Natural killer cell (primary cell): Measurements from ENCODE around the gene CUL1. TPM values are rescaled to one million over a fixed set of nuclear protein-coding genes. Genes with fewer than 3 reads are reported as not detected.

Experiments
- ATAC-seq, 3 donors: fragments of 150-1000 bp in 2 of 3; fragments of 200-7000 bp in 1 of 3; cut with Tn5 transposase; 1 replicate in 1 of 3; 2 replicates in 2 of 3; pipeline ENCODE4 v1.10.0; 2021; ENCODE audit warnings: mild to moderate bottlenecking in 2 of 3, moderate library complexity in 2 of 3
- DNase-seq, 2 donors: peaks; one replicate each; pipeline versions ENCODE4 v3.0.0 to v3.0.0-alpha.2; 2013 to 2021; ENCODE audit warnings: mixed read lengths in 1 of 2
- H3K27ac ChIP-seq: one replicate; pipeline ENCODE4 v1.5.1; 2013; ENCODE audit warnings: mild to moderate bottlenecking, low read length
- H3K27me3 ChIP-seq: one replicate; pipeline ENCODE4 v1.6.1; 2013; ENCODE audit warnings: low read length; ENCODE audit not compliant: control insufficient read depth, insufficient read depth
- H3K36me3 ChIP-seq: one replicate; pipeline ENCODE4 v1.6.1; 2013; ENCODE audit warnings: low read length; ENCODE audit not compliant: control insufficient read depth, insufficient read depth
- H3K4me1 ChIP-seq: one replicate; pipeline ENCODE4 v1.6.1; 2013; ENCODE audit warnings: low read length; ENCODE audit not compliant: control insufficient read depth, insufficient read depth
- H3K4me3 ChIP-seq: one replicate; pipeline ENCODE4 v1.5.1; 2013; ENCODE audit warnings: low read length
- H3K9me3 ChIP-seq: one replicate; pipeline ENCODE4 v1.6.1; 2013; ENCODE audit warnings: low read length; ENCODE audit not compliant: control insufficient read depth, insufficient read depth
- H3K27ac Mint-ChIP-seq, 2 donors: one replicate each; pipeline ENCODE4 v1.8.0; 2022; ENCODE audit warnings: mild to moderate bottlenecking in 2 of 2, mixed read lengths in 2 of 2, moderate library complexity in 1 of 2
- H3K27me3 Mint-ChIP-seq, 2 donors: one replicate each; pipeline ENCODE4 v1.8.0; 2022; ENCODE audit warnings: low read depth in 2 of 2, mixed read lengths in 2 of 2
- H3K36me3 Mint-ChIP-seq: one replicate; pipeline ENCODE4 v1.8.0; 2022; ENCODE audit warnings: mixed read lengths
- H3K4me1 Mint-ChIP-seq, 2 donors: one replicate each; pipeline ENCODE4 v1.8.0; 2022; ENCODE audit warnings: mixed read lengths in 2 of 2
- H3K4me3 Mint-ChIP-seq: one replicate; pipeline ENCODE4 v1.8.0; 2022; ENCODE audit warnings: mild to moderate bottlenecking, moderate library complexity, mixed read lengths
- H3K9me3 Mint-ChIP-seq, 2 donors: one replicate each; pipeline ENCODE4 v1.8.0; 2022; ENCODE audit warnings: mixed read lengths in 2 of 2
- CTCF ChIP-seq: fragments of 200-600 bp; IDR thresholded peaks from one replicate; pipeline ENCODE4 v1.8.0; 2022; ENCODE audit warnings: antibody characterized with exemption
- WGBS: methylation state at CpG from one replicate; pipeline ENCODE4 v1.1.7; 2013; ENCODE audit warnings: missing lambda C conversion rate; ENCODE audit not compliant: insufficient coverage; 5-methylcytosine and 5-hydroxymethylcytosine counted together
- intact Hi-C: fragments of 100-400 bp; cut with micrococcal nuclease; formaldehyde crosslinking; loops from one replicate; pipeline ENCODE4 v1.14.2; 2022
- total RNA-seq, 4 donors: library from RNA; stranded (reverse); fragments of 120-200 nt in 1 of 4; gene quantifications; one replicate each; pipeline versions ENCODE4 v1.2.3 to v1.2.4, GENCODE V29; 2013 to 2022

The CUL1 gene
- total RNA-seq, 3 donors from 2014 or later (not counting 1 experiment from before 2014, with no cell fraction given): 37.4 to 45.1 (median 43.2) TPM

GRCh38 chr7:148821422-148821821 is 122.7 kb downstream of the CUL1 start:
- WGBS: 100% methylated on average over 2 of the region's 2 CpGs
- DNase-seq: no peak
- TF ChIP-seq CTCF: no peak

GRCh38 chr7:148824864-148825263 is 126.2 kb downstream of the CUL1 start:
- DNase-seq: no peak
- no peaks in the 10 kb centered on the region for H3K9me3 Mint-ChIP-seq
- H3K36me3 Mint-ChIP-seq: peaks cover 7% of the 10 kb centered on the region
- intact Hi-C loops: no loop called here
- Histone ChIP-seq H3K4me3 (no peak overlapping the region), H3K36me3 (peaks cover 5% of the 10 kb centered on the region), H3K9me3 (no peaks in the 10 kb centered on the region), H3K27me3 (no peaks in the 10 kb centered on the region), H3K27ac (no peak overlapping the region), H3K4me1 (no peaks in the 10 kb centered on the region)
- ATAC-seq: no peak
- WGBS: 100% methylated on average over 1 of the region's 2 CpGs
- no peak overlapping the region for H3K27ac Mint-ChIP-seq
- no peak overlapping the region for H3K4me3 Mint-ChIP-seq
- no peak for TF ChIP-seq CTCF
- no peaks in the 10 kb centered on the region for H3K4me1 Mint-ChIP-seq
- no peaks in the 10 kb centered on the region for H3K27me3 Mint-ChIP-seq

More at GRCh38 chr7:148821422-148821821, 122.7 kb downstream of the CUL1 start:
- intact Hi-C loops: no loop called here
- H3K4me3 ChIP-seq: no peak overlapping the region
- H3K27me3 ChIP-seq: no peaks in the 10 kb centered on the region
- Mint-ChIP-seq H3K27ac (no peak overlapping the region), H3K27me3 (no peaks in the 10 kb centered on the region), H3K9me3 (no peaks in the 10 kb centered on the region), H3K36me3 (peaks cover 7% of the 10 kb centered on the region), H3K4me1 (no peaks in the 10 kb centered on the region), H3K4me3 (no peak overlapping the region)
- ATAC-seq: no peak
- no peaks in the 10 kb centered on the region for H3K4me1 ChIP-seq
- H3K9me3 ChIP-seq: no peaks in the 10 kb centered on the region
- H3K27ac ChIP-seq: no peak overlapping the region
- peaks cover 18% of the 10 kb centered on the region for H3K36me3 ChIP-seq

DNA sequence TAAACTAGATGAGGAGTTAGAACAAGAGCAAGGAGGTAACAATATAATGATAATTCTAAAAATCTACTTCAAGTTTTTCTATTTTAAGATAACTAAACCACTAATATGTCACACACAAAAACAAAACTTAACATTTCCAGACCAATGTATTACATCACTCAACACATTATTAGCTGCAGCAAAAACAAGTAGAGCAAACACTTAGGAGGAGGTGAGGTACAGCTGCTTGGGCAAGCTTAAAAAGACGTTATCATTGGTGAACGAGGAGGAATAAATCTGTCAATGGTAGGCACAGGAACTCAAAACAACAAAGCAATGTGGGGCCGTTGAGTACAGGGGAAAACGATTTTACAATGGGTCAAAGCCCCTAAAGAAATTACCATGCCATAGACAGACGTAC is 126.6 kb downstream of the CUL1 start:
- peaks cover 7% of the 10 kb centered on the region for H3K36me3 Mint-ChIP-seq
- H3K36me3 ChIP-seq: peaks cover 5% of the 10 kb centered on the region

More for the DNA sequence above, 126.6 kb downstream of the CUL1 start:
- Histone ChIP-seq H3K4me1 (no peaks in the 10 kb centered on the region), H3K27me3 (no peaks in the 10 kb centered on the region), H3K9me3 (no peaks in the 10 kb centered on the region), H3K27ac (no peak overlapping the region), H3K4me3 (no peak overlapping the region)
- no peak overlapping the region for H3K4me3 Mint-ChIP-seq
- ATAC-seq (no peak), DNase-seq (no peak)
- no peak for TF ChIP-seq CTCF
- WGBS: 100% methylated on average over 3 of the region's 5 CpGs
- intact Hi-C loops: no loop called here
- no peaks in the 10 kb centered on the region for H3K4me1 Mint-ChIP-seq
- H3K27ac Mint-ChIP-seq: no peak overlapping the region
- no peaks in the 10 kb centered on the region for H3K27me3 Mint-ChIP-seq
- no peaks in the 10 kb centered on the region for H3K9me3 Mint-ChIP-seq
